GM19372 (cell line): ENCODE data around the gene CLDN34.

Experiments used
- ATAC-seq: cut with Tn5 transposase; IDR thresholded peaks from one replicate; pipeline ENCODE4 v1.9.1; 2021; ENCODE audit warnings: mild to moderate bottlenecking, low read depth, moderate library complexity; ENCODE audit not compliant: unreplicated experiment

CLDN34 gene

DNA sequence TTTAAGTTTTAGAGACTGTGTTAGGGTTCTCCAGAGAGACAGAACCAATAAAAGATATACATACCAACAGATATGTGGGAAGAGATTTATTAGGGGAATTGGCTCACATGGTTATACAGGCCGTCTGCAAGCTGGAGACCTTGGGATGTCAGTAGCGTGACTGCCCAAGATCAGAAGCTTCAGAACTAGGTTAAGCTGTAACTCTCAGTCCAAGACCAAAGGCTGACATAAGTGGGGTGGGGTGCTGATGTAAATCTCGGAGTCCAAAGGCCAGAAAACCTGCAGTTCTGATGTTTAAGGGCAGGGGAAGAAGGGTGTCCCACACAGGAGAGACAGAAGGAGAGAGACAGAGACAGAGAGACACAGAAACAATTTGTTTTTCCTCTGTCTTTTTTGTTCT lies 10.5 kb downstream of the CLDN34 start:
- no peak for ATAC-seq

DNA sequence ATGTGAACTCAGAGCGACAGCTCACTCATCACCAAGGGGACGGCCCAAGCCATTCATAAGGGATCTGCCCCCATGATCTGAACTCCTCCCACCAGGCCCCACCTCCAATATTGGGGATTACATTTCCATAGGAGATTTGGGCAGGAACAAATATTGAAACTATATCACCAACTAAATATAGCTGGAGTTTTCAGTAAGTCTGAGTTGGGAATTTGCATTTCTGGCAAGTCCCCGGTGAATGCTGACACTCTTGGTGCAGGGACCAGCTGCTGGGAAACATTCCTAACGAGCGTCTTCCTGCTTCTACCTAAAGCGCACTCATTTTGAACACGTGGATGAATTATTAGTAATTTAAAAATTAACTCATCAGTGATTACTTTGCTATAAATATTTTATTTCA lies 13.2 kb downstream of the CLDN34 start:
- ATAC-seq = no peak

DNA sequence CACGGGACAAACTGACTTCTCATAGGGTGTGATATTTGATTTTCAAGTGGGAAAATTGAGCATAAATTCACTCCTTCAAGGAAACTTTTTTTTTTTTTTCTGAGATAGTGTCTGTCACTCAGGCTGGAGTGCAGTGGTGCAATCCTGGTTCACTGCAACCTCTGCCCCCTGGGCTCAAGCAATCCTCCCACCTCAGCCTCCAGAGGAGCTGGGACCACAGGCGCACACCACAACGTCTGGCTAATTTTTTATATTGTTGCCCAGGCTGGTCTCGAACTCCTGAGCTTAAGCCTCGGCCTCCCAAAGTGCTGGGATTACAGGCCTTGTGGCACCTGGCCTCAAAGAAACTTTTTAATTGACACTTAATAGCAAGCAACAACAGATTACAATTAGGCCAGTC lies 13.8 kb downstream of the CLDN34 start:
- ATAC-seq = no peak

DNA sequence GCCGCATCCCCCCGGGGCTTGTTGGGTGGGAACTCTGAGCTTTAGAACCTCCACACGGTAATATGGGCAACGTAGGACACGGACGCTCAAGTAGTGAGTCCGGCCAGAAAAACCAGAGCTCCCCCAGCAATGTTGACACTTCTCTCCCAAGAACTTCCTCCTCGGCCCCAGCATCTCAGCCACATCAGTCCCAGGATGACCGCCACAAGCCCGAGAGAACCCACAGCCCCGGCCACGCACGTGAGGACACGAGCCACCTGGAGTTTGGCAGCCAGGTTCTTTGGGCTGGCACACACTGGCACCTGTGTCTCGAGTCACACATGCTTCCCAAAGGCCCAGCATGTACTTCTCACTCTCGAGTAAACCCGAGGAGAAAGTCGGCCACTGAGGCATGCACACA lies 16.3 kb downstream of the CLDN34 start:
- no peak for ATAC-seq

DNA sequence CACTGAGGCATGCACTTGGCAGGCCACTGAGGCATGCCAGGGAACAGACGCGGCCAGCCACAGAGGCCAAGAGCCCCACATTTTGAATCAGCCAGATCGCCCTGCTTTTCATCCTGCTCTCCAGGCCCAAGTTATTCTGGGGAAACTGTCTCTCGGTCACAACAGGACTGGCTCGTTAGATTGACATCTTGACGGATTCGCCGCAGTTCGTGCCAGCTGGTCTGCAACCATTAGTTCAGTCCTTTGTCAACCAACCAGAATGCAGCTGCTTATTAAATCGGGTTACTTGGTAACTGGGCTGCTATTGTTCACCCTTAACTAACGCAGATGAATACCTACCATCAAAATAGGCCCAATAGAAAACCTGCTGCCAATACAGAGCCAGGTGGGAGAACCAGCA lies 16.7 kb downstream of the CLDN34 start:
- no peak for ATAC-seq

DNA sequence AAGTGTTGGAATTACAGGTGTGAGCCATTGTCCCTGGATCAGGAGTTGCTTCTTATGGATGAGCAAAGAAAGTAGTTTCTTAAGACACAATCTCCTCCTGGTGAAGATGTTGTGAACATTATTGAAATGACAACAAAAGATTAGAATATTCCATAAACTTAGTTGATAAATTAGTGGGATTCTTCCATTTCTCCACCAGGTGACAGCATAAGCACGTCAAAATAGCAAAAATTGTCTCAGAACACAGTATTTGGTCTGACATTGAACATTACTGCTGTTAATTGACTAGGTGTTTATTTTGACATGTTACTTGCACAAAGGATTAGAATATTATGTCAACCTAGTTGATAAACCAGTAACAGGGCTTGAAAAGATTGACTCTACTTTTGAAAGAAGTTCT lies 21.6 kb downstream of the CLDN34 start:
- ATAC-seq = no peak

DNA sequence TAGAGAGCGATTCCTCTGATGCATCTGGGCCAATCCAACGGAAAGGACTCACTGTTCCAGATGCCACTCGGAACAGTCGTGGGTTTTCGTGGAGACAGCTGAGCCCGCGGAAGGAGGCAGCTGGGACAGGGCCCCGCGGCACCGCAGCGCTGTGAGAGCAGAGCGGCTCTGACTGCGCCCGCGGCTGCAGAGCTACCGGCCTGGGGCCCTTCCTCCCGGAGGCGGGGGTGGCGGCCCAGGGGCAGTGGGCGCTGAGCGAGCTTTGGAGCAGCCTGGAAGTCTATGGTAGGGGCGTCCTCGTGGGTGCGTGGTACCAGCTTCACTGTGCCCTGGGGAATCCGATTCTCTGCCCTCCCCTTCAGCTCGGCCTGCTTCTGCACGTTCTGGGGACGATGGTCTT lies 24.9 kb downstream of the CLDN34 start:
- ATAC-seq = no peak

DNA sequence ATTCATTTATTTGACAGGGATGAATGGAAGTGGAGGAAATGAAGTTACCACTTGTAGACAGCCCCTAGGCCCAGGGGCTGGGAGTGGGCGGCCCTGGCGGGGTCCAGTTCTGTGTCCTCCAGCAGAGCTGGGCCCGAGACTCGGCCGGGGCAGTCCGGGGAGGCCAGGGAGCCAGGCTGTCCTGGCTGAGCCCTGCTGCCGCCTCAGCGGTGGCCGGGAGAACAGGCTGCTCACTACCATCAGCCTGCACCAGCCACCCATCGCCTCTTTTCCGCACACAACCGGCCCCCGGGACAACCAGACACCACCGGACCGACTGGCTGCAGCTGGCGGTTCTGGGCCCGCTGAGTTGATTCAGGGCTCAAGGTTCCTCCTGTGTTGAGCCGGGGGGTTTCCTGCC lies 25.6 kb downstream of the CLDN34 start:
- ATAC-seq = no peak

DNA sequence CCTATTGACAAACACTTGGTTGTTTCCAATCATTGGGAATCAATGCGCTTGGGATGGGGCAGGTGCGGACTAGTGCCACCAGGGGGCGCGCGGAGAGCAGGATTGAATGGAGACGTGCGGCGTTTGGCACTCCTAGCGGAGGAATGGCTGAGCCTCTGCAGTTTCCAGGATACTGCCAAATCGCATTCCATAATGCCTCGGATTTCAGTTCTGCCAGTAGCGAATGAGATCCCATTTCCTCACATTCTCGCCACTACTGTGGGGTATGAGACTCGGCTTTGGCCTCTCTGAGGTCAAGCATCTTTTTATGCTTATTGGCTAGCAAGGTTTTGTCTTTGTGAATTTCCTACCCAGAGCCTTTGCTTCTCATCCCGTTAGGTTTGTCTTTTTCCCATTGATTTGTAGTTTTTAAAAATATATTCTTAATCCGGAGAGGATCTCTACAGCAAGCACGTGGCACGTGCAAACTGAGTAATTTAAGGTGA lies 28.7 kb downstream of the CLDN34 start:
- ATAC-seq = no peak

DNA sequence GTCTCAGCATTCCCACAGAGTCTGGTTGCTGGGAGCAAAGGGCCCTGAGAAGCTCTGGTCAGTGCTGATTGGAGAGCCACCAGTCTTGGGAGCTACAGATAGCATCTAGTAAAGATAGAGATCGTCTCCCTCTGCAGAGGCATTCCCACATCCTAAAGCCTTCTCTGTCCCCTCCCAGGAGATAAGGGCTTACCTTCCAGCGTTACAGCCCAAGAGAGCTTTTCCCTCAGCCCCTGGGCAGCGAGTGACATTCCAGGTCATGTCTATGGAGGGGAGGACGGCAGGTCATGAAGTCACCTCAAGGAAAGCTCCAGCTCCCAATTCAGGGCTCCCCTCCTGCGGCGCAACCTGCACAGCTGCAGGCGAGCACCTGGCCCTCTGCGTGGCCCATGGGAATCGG lies 29.9 kb downstream of the CLDN34 start:
- ATAC-seq = no peak

DNA sequence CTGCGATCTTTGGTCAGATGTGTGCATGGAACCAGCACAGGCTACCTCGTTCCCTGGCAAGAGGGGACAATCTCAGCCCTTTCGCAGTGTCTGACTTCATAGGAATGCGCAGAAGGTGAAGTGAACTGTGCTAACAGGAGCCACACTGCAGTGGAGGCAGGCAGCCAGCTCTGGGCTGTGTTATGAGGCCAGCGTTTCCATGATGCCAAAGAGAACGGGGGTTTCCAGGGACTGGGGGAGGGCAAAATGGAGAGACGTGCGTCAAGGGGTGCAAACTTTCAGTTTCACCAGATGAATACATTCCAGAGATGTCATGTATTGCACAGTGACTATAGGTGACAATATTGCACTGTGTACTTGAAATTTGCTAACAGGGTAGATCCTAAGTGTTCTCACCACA lies 30.4 kb downstream of the CLDN34 start:
- peak; percentile 59 for ATAC-seq

DNA sequence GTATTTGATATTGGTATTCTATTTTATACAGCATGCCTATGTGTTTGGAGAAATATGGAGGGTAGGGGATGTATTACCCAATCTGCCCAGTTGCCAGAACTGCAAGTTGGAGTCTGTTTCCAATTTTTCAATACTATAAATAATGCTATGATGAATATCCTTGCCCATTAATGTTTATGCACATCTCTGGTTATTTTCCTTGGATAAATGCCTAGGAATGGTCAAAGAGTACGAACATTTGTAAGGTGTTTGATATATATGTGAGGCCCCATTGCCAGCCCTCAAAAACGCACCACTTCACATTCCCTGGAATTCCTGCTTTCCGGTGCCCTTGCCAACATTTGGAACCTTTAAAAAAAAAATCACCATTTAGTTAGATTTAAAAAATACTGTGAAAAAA lies 34.3 kb downstream of the CLDN34 start:
- ATAC-seq = no peak

DNA sequence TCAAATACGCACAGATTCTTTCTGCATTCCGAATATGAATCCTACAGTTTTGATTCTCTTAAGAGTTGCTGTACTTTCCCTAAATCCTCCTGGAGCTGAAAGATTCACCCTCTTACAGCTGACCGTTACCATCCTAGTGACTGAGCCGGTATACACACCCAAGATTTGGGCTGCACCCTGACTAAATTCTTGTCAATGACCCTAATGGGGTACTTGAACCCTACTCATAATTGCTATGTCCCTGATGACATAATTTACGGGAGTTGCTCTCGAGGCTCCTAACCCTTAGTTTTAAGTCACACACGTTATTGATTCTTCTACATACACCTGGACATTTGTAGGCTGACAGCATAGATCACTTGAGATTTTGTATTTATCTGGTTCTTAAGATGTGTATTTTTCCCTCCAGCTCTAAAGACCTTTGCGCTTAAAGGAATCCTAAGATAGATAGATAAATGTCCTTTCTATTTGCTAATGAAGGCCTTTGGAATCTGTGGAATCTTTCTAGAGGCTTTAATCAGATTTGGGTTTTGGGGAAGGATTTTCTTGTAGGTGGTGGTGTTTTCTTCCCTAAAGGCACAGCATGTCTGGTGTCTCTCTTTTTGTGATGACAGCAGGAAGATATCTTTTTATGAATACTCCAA lies 37.8 kb downstream of the CLDN34 start:
- no peak for ATAC-seq

DNA sequence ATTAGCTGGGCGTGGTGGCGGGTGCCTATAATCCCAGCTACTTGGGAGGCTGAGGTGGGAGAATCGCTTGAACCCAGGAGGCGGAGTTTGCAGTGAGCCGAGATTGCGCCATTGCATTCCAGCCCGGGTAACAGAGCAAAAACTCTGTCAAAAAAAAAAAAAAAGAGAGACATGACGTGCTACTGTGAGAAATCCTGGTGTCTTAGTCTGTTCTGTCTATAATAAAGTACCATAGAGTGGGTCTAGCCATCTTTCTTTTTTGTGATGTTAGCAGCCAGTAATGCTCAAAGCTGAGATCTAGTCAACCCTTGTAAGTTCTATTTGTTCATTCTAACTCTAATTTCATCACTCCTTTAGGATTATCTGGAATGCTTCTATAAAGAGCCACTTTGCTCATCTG lies 38.9 kb downstream of the CLDN34 start:
- no peak for ATAC-seq

DNA sequence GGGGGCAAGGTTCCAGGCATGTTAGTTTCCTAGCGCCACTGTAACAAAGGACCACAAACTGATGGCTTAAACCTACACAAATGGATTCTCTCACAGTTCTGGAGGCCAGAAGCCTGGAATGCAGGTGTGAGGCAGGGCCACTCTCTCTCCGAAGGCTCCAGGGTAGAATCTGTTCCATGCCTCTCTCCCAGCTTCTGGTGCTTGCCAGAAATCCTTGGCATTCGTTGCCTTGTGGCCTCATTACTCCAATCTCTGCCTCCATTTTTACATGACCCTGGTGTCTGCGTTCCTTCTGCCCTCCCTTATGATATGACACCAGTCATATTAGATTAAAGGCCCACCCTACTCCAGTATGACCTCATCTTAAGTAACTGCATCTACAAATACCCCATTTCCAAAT lies 39.6 kb downstream of the CLDN34 start:
- no peak for ATAC-seq

DNA sequence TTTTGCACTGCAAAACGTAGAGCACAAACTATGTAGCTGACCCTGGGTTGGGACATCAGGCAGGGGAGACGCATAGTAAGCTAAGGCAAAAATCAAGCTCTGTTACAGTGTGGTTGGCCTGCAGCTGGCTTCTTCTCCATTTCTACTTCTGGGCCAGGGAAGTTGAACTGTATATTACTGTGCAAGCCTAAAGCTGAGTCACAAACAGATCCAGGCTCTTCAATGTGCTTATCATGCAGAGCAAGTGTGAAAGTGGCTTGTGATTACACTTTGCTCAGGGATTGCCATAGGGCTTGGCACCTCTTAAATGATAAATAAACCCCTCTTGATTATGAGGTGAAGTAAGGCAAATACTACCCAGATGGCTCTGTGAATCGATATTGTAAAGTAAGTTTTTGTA lies 40.5 kb downstream of the CLDN34 start:
- ATAC-seq = no peak

DNA sequence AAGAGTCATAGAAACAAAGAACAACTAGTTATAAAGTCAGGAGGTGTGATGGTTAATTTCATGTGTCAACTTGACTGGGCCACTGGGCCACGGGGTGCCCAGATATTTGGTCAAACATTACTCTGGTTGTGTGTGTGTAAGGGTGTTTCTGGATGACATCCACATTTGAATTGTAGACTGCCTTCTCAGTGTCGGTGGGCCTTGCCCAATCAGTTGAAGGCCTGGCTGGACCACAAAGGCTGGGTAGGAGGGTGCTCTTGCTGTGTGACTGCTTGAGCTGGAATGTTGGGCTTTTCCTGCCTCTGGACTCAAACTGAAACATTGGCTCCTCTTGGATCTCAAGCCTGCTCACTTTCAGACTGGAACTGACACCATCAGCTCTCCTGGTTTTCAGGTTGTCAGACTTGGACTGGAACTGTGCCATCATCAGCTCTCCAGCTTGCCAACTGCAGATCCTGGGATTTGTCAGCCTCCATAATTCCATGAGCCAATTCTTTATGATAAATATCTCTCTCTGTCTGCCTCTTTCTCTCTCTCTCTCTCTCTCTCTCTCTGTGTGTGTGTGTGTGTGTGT lies 41.4 kb downstream of the CLDN34 start:
- ATAC-seq = no peak

DNA sequence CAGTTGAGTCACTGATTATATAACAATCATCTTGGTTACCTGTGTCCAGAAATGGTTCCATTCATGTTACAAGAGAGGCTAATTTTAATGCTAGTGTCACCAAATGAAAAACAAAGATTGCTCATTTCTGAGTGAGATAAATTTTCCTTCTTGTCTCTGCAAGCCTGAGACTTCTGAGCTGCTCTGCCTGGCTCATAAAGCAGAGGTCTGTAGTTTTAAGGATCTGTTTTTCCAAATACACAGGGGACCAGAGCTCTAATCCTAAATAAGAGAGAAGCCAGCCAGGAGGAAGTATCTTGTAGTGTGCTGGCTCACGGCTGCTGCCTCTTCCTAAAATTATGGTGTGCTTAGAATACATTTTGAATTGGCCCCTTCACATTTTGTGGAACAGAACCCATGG lies 42.6 kb downstream of the CLDN34 start:
- ATAC-seq = no peak

DNA sequence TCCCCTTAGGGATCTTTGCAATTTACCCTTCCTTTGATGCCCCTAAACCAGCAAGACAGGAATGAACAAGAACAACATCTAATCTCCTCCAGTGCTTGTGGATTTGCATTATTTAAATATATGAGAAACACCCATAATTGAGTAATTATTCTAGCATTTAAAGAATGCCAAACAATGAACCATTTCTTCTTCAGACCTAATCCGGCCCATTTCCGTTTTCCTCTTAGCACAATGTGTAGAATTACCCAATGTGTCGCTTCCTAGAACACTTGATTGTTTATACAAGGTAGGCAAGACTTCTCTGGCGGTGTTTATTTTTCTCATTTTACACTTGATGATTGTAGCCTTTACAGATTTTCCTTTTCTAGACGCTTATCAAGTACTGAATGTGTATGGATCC lies 43.5 kb downstream of the CLDN34 start:
- ATAC-seq = no peak

DNA sequence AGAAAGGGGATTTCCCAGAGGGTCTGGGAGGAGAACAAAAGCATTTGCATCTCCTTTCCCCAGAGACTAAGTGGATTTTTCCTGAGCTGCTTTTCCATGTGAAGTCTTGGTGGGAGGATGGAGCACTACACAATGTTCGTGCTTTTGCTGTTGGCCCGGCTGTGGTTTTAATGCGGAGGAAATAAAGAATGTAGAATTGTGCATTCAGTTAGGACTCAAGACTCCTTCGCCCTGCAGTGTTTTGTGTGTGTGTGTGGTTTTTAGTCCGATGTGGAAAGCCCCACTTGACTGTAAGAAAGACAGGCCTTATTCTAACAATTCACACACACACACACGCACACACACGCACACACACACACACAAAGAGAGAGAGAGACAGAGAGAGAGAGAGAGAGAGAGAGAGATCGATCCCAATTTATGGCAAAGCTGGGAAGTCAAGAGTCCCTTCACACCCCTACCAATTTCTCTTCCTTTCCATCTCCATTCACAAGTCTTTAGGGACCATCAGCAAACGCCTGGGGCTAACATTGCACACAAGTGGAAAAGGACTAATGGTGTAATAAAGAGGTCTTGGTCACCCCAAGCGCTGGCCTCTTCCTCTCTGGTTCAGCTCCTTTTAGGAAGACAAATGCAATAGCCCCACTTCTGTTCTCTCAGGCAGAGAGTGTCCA lies 44.2 kb downstream of the CLDN34 start:
- ATAC-seq = no peak

DNA sequence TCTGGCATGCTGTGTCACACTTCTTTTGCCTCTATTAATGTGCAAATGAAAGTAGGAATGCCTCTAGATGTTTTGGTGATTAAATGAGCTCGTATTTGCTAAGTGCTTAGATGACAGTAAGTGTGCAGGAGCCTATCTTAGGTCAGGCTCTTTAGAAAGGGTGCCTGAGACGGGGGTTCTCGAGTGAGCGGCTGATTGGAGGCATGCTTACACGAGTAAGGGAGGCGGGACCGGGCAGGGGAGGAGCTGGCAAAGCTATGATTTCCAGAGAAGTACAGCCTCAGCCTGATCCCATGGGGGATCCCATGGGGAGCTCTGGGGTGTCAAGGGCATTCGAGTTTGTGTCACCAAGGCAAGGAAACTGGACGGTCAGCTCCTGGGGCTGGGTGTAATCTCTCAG lies 44.8 kb downstream of the CLDN34 start:
- ATAC-seq = no peak
